HG03060 (cell line): ENCODE measurements around the gene SDR9C7.
"Not testable (repeated sequence)": the region's sequence is repeated elsewhere in the genome, so short reads cannot be mapped to it uniquely, and the experiment has no call there.

ENCODE experiments used
- ATAC-seq: cut with Tn5 transposase; IDR thresholded peaks from one replicate; pipeline ENCODE4 v1.9.1; 2021; ENCODE audit warnings: low read depth, moderate number of reproducible peaks; ENCODE audit not compliant: unreplicated experiment

SDR9C7 gene

GRCh38 chr12:56933826-56934625, at the start of gene SDR9C7:
SDR9C7 (minus strand) TSS chr12:56934408; CDS start chr12:56934261, 147 bp downstream.
- no peak for ATAC-seq

GRCh38 chr12:56983386-56983785, 49.2 kb upstream of the SDR9C7 start:
- no peak for ATAC-seq

DNA sequence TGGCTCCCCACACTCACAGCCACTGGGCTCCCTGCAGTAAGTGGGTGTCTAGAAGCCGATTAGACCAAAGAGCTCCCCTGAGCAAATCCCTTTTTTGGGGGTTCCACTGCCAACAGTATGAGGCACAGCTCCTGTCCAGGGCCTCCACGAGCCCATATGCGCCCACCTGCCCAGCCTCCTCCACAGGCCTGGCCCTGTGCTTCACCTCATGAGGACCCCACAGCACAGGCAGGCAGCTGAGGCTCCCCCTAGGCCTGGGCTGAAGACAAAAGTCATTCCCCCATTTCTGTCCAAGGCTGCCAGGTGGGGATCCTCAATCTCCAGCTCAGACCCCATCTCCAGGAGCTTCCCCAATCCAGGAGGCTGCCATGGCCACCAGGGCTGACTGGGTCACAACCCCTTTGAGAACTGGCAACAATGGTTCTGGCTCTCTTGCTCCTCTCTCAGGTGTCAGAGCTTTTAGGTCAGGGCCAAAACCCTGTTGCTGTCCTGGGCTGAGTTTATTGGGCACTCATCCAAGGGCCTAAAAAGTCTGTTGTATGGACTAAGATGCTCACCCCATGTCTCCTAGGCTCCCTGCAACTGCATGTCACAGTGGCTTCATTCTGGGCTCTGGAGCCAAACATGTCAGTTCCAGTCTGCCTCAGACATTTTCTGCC, 48.5 kb upstream of the SDR9C7 start:
- ATAC-seq: not testable (repeated sequence)

DNA sequence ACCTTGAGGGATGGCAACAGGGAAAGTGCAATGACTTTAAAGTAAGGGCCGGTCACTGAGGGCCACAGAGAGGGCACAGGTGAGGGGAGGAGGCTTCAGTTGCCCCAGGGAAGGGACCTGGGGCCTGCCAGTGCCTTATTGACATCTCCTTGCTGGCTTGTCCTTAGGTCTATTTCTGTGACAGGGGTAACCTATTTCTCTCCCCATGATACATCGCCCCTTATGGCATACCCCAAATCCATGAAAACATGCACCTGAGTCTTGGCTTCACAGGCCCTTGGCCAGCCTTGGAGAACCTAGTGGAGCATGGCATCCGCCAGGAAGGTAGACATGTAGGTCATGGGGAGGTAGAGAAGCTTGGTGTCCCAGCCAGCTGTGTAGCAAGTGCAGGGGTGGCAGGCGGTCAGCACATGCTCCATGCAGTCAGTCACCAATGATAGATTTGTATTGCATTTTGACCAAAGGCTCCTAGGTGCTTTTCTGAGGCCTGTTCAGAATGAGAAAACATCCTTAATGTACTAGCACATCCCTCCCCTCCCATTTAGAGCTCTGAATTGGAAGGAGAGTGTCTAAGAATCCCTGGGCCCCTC, 46.8 kb upstream of the SDR9C7 start:
- ATAC-seq: no peak

- no peak for ATAC-seq
Observed at GRCh38 chr12:56980268-56980667, 46.1 kb upstream of the SDR9C7 start.

GRCh38 chr12:56979628-56980027, 45.4 kb upstream of the SDR9C7 start:
- no peak for ATAC-seq

DNA sequence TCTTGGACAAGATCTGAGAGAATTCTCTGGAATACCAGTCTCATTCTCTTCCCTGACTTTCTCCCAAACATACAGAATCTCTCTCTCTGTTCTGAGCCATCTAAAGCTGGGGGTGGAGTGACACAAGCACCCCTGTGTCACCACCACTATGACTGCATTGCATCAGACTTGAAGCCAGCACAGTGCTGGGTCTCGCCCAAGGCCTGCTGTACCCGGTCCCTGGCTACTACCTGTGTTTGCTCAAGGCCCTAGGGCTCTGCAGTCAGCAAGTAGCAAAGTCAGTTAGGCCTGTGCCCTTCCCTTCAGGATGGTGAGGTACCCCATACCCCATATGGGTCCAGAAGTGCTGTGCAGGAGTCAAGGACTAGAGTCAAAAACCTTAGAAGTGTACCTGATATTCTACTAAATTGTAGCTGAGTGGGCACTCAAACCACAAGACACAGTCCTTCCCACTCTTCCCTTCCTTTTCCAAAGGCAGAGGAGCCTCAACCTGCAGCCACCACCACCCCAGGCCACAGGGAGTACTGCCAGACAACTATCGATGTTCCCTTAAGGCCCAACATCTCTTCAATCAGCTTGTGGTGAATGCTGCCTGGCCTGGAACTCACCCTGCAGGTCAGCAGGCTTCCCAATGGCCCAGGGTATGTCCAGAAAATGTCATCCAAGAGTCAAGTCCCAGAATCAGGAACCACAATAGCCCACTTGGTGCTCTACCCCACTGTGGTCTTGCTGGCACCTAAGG, 44.4 kb upstream of the SDR9C7 start:
- no peak for ATAC-seq

DNA sequence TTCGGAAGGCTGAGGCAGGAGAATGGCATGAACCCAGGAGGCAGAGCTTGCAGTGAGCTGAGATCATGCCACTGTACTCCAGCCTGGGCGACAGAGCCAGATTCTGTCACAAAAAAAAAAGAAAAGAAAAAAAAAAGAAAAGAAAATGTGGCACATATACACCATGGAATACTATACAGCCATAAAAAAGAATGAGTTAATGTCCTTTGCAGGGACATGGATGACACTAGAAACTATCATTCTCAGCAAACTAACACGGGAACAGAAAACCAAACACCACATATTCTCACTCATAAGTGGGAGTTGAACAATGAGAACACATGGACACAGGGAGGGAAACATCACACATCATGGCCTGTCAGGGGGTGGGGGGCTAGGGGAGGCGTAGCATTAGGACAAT, 43.2 kb upstream of the SDR9C7 start:
- ATAC-seq: not testable (repeated sequence)

DNA sequence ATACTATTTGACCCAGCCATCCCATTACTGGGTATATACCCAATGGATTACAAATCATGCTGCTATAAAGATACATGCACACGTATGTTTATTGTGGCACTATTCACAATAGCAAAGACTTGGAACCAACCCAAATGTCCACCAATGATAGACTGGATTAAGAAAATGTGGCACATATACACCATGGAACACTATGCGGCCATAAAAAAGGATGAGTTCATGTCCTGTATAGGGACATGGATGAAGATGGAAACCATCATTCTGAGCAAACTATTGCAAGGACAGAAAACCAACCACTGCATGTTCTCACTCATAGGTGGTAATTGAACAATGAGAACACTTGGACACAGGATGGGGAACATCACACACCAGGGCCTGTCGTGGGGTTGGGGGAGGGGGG, 40.0 kb upstream of the SDR9C7 start:
- not testable (repeated sequence) for ATAC-seq

GRCh38 chr12:56968910-56969309, 34.7 kb upstream of the SDR9C7 start:
- not testable (repeated sequence) for ATAC-seq

DNA sequence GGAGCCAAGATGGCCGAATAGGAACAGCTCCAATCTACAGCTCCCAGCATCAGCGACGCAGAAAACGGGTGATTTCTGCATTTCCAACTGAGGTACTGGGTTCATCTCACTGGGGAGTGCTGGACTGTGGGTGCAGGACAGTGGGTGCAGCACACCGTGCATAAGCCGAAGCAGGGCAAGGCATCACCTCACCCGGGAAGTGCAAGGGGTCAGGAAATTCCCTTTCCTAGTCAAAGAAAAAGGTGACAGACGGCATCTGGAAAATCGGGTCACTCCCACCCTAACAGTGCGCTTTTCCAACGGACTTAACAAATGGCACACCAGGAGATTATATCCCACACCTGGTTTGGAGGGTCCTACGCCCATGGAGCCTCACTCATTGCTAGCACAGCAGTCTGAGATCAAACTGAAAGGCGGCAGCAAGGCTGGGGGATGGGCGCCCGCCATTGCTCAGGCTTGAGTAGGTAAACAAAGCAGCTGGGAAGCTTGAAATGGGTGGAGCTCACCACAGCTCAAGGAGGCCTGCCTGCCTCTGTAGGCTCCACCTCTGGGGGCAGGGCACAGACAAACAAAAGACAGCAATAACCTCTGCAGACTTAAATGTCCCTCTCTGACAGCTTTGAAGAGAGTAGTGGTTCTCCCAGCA, 31.9 kb upstream of the SDR9C7 start:
- not testable (repeated sequence) for ATAC-seq

GRCh38 chr12:56965124-56965523, 30.9 kb upstream of the SDR9C7 start:
- ATAC-seq: not testable (repeated sequence)

DNA sequence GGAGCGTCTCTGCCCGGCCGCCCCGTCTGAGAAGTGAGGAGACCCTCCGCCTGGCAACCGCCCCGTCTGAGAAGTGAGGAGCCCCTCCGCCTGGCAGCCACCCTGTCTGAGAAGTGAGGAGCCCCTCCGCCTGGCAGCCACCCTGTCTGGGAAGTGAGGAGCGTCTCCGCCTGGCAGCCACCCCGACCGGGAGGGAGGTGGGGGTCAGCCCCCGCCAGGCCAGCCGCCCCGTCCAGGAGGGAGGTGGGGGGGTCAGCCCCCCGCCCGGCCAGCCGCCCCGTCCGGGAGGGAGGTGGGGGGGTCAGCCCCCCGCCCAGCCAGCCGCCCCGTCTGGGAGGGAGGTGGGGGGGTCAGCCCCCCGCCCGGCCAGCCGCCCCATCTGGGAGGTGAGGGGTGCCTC, 29.3 kb upstream of the SDR9C7 start:
- ATAC-seq: not testable (repeated sequence)

DNA sequence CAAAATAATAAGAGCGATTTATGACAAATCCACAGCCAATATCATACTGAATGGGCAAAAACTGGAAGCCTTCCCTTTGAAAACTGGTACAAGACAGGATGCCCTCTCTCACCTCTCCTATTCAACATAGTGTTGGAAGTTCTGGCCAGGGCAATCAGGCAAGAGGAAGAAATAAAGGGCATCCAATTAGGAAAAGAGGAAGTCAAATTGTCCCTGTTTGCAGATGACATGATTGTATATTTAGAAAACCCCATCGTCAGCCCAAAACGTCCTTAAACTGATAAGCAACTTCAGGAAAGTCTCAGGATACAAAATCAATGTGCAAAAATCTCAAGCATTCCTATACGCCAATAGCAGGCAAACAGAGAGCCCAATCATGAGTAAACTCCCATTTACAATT, 28.0 kb upstream of the SDR9C7 start:
- not testable (repeated sequence) for ATAC-seq

- ATAC-seq: no peak
Observed at GRCh38 chr12:56958422-56958821, 24.2 kb upstream of the SDR9C7 start.

- ATAC-seq: no peak
Observed at GRCh38 chr12:56957229-56958052, 23.2 kb upstream of the SDR9C7 start, which contains the start of gene RDH16. RDH16 (minus strand) TSS chr12:56957608; CDS start chr12:56957462, 146 bp downstream.

- no peak for ATAC-seq
Observed at GRCh38 chr12:56955631-56956256, 21.5 kb upstream of the SDR9C7 start.

GRCh38 chr12:56954958-56955355, 20.7 kb upstream of the SDR9C7 start:
- ATAC-seq: no peak
